ENCODE results near the gene ATP10D. TPM values are rescaled to one million over a fixed set of nuclear protein-coding genes. Genes with fewer than 3 reads are reported as not detected.
"Not testable (repeated sequence)": the region's sequence is repeated elsewhere in the genome, so short reads cannot be mapped to it uniquely, and the experiment has no call there.

Gene ATP10D
- total RNA-seq, 2 donors from 2014 or later, result 3.0 TPM

DNA sequence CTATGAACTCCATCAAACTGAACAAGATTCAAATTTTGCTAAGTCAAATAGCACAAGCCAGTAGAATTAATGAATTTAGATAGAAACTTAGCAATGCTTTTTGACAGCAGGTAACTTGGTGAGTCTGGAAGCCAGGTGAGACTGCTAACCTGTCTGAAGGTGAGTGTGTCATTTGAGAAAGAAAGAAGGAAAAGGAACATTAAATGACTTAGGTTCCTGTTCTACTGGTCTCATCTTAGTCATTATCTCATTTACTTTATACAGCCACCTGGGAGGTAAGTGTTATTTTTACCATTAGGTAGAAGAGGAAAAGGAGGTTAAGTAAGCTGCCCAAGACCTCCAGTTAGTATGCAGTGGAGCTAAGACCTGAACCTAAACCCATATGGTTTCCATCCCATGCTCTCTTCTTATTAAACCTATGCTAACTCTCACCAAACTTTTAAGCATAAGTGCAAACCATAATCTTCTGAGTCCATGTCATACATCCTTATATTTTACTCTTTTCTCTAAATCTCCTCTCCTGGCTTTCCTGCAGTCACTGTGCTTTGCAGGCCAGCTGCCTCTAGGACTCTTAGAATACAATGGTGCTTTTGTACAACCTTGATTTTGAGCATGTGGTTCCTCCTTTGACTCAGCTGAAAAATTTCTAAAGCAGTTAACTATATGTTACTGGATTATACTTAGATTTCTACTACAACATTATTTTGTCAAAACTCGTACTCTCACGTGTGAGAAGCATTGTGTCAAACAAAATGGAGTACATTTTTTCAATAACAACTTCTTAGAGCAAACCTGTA, 68.5 kb downstream of the ATP10D start:
- Mint-ChIP-seq H3K36me3 (ENCODE audit: insufficient read depth in 2 of 2) (peaks cover 0 to 2% of the 10 kb centered on the region in 2 donors), H3K4me1 (ENCODE audit: low read depth) (no peaks in the 10 kb centered on the region), H3K9me3 (peaks cover 0 to 2% of the 10 kb centered on the region in 2 donors), H3K4me3 (no peak overlapping the region), H3K27me3 (ENCODE audit: low read depth) (no peaks in the 10 kb centered on the region), H3K27ac (no peak overlapping the region)
- ATAC-seq (replicated peaks in 1 of 2) (no peak), DNase-seq (no peak)

DNA sequence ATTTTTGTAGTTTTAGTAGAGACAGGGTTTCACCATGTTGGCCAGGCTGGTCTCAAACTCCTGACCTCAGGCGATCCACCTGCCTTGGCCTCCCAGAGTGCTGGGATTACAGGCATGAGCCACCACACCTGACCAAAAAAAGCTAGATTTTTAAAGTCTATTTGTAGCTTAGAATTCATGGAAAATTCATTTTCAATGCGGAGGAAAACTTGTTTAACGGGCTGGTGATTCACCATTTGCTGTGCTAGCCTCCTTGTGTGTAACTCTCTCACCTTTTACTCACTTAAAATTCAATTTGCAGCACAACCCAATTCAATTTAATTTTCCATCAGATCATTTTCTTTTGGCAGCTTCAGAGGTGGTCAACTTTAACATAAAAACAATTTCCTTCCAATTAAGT, 70.8 kb downstream of the ATP10D start:
- not testable (repeated sequence) for H3K4me1 Mint-ChIP-seq (ENCODE audit: low read depth); H3K27ac Mint-ChIP-seq; H3K9me3 Mint-ChIP-seq; H3K4me3 Mint-ChIP-seq; H3K36me3 Mint-ChIP-seq (ENCODE audit: insufficient read depth in 2 of 2); DNase-seq; ATAC-seq (replicated peaks in 1 of 2); H3K27me3 Mint-ChIP-seq (ENCODE audit: low read depth)

DNA sequence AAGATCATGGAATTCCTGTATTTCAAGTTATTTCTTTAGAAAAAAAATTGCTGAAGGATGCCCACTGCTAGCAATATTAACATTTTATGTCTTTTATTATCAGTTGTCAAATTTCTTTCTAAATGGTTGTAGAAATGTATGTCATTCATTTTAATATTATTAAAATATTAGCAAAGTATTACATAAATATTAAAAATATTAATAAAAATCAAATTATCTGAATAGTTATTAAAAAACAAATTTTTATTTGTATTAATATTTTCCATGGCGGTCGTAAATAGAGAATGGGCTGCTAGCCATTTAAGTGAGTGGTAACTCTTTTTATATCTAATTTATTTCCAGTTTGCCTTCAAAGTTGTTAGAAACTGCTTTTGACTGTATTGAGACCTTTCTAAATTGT, 72.2 kb downstream of the ATP10D start:
- DNase-seq (no peak), ATAC-seq (replicated peaks in 1 of 2) (no peak)
- H3K27me3 Mint-ChIP-seq (ENCODE audit: low read depth), result no peaks in the 10 kb centered on the region
- H3K27ac Mint-ChIP-seq, result no peak overlapping the region
- no peak overlapping the region for H3K4me3 Mint-ChIP-seq
- no peaks in the 10 kb centered on the region for H3K9me3 Mint-ChIP-seq
- H3K36me3 Mint-ChIP-seq (ENCODE audit: insufficient read depth in 2 of 2), result no peaks in the 10 kb centered on the region
- H3K4me1 Mint-ChIP-seq (ENCODE audit: low read depth), result no peaks in the 10 kb centered on the region

DNA sequence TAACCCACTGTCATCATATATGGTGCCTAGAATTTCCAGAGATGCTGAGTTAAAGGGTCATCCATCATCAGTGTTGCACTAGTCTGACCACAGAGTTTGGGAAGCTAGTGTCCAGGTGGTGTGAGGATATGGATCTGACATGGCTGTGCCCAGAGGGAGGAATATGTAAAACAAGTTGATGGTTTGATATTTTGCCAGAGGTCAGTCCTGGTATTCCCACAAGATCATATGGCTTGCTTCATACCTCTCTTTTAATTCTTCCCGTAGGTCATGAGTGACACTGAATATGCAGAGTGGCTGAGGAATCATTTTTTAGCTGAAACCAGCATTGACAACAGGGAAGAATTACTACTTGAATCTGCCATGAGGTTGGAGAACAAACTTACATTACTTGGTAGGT, 75.6 kb downstream of the ATP10D start:
- ATAC-seq (replicated peaks in 1 of 2), result no peak
- DNase-seq, result no peak
- H3K4me1 Mint-ChIP-seq (ENCODE audit: low read depth), result no peaks in the 10 kb centered on the region
- H3K4me3 Mint-ChIP-seq, result no peak overlapping the region
- no peak overlapping the region for H3K27ac Mint-ChIP-seq
- no peaks in the 10 kb centered on the region for H3K9me3 Mint-ChIP-seq
- H3K36me3 Mint-ChIP-seq (ENCODE audit: insufficient read depth in 2 of 2), result no peaks in the 10 kb centered on the region
- no peaks in the 10 kb centered on the region for H3K27me3 Mint-ChIP-seq (ENCODE audit: low read depth)

DNA sequence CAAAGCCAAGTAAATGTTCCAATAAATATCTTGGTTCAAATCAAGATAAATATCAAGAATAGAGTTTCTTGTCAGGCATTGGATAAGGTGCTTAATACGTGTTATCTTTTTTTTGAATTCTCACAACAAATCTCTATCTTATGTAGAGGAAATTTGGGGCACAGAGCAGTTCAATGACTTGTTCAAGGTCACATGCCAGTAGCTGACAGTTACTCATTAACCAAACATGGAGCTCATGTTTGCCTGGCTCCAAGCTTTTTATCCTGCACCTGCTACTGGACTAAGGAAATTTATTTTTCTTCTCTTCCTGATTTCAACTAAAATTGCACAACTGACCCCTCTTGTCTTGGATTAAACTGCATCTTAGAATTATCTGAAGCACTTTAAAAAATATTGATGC, 76.3 kb downstream of the ATP10D start:
- no peak overlapping the region for H3K27ac Mint-ChIP-seq
- no peaks in the 10 kb centered on the region for H3K27me3 Mint-ChIP-seq (ENCODE audit: low read depth)
- no peak for DNase-seq
- no peaks in the 10 kb centered on the region for H3K36me3 Mint-ChIP-seq (ENCODE audit: insufficient read depth in 2 of 2)
- ATAC-seq (replicated peaks in 1 of 2), result no peak
- no peaks in the 10 kb centered on the region for H3K4me1 Mint-ChIP-seq (ENCODE audit: low read depth)
- no peaks in the 10 kb centered on the region for H3K9me3 Mint-ChIP-seq
- H3K4me3 Mint-ChIP-seq, result no peak overlapping the region

DNA sequence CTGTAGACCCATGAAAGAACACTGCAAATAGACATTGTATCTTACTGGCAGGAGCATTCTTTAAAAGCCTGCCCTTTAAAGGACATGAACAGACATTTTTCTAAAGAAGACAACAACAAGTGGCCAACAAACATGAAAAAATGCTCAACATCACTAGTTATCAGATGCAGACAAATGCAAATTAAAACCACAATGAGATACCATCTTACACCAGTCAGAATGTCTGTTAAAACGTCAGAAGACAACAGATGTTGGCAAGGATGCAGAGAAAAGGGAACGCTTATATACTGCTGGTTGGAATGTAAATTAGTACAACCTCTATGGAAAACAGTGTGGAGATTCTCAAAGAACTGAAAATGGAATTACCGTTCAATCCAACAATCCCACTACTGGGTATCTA, 77.2 kb downstream of the ATP10D start:
- H3K27ac Mint-ChIP-seq, result no peak overlapping the region
- H3K4me1 Mint-ChIP-seq (ENCODE audit: low read depth), result no peaks in the 10 kb centered on the region
- no peak for DNase-seq

DNA sequence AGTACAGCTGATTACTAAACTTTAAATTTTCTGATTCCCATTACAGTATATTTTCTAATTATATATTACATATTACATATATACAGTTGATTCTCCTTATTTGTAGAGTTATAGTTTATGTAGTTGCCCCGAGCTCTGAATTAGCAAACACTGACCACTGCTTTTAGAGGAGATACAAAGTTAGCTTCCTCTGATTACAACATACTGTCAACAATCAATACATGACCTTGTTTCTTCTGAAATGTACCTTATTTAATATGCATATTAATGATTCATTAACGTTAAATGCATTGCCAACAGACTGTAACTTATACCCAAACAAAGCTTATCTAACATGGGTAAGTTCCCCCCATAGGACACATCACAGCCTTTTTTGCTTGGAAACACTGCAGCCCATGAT, 81.5 kb downstream of the ATP10D start:
- Mint-ChIP-seq H3K9me3 (no peaks in the 10 kb centered on the region), H3K4me1 (ENCODE audit: low read depth) (no peaks in the 10 kb centered on the region), H3K36me3 (ENCODE audit: insufficient read depth in 2 of 2) (no peaks in the 10 kb centered on the region), H3K27ac (no peak overlapping the region), H3K27me3 (ENCODE audit: low read depth) (no peaks in the 10 kb centered on the region), H3K4me3 (no peak overlapping the region)
- ATAC-seq (replicated peaks in 1 of 2), result no peak
- DNase-seq, result no peak

More for the DNA sequence above, 77.2 kb downstream of the ATP10D start:
- H3K4me3 Mint-ChIP-seq, result no peak overlapping the region
- ATAC-seq (replicated peaks in 1 of 2), result no peak
- H3K27me3 Mint-ChIP-seq (ENCODE audit: low read depth), result no peaks in the 10 kb centered on the region
- H3K9me3 Mint-ChIP-seq, result no peaks in the 10 kb centered on the region
- H3K36me3 Mint-ChIP-seq (ENCODE audit: insufficient read depth in 2 of 2), result no peaks in the 10 kb centered on the region

DNA sequence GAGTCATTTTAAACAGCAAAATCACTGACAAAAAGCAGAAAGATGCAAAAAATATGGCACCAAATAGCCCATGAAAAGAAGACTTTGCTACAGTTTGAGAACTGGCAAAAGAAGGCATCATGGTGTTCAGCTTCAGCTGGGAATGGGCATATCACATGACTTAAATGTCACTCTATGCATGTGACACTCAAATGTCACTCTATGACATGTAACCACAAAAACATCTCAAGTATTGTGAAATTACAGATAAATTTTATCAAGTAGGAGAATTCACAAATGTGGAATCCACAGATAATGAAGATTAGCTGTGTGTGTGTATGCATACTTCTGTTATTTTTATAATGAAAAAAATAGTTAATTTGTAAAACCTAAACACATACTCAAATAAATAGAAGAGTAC, 81.9 kb downstream of the ATP10D start:
- H3K27ac Mint-ChIP-seq, result no peak overlapping the region
- no peaks in the 10 kb centered on the region for H3K4me1 Mint-ChIP-seq (ENCODE audit: low read depth)
- no peak for ATAC-seq (replicated peaks in 1 of 2)
- no peaks in the 10 kb centered on the region for H3K27me3 Mint-ChIP-seq (ENCODE audit: low read depth)
- H3K4me3 Mint-ChIP-seq, result no peak overlapping the region
- H3K36me3 Mint-ChIP-seq (ENCODE audit: insufficient read depth in 2 of 2), result no peaks in the 10 kb centered on the region
- H3K9me3 Mint-ChIP-seq, result no peaks in the 10 kb centered on the region
- no peak for DNase-seq

DNA sequence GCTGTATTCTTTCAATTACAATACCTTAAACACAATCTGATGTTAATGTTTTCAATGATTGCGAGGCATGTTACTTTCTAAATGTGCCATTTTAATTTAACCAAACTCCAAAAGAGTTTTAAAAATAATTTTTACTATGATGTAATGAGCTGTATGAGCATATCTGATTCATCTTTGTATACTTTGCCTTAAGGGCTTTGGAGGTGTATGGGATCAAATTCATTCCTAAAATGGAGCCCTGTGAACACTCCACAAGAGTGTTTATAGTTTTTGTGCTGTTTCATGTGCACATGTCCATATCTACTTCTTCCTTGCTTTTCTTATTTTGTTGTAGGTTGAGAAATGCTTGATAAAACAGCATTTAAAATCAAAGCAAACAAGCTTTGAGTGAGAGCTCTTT, 82.4 kb downstream of the ATP10D start:
- Mint-ChIP-seq H3K4me3 (no peak overlapping the region), H3K4me1 (ENCODE audit: low read depth) (no peaks in the 10 kb centered on the region), H3K36me3 (ENCODE audit: insufficient read depth in 2 of 2) (no peaks in the 10 kb centered on the region), H3K27ac (no peak overlapping the region), H3K27me3 (ENCODE audit: low read depth) (no peaks in the 10 kb centered on the region), H3K9me3 (no peaks in the 10 kb centered on the region)
- DNase-seq (no peak), ATAC-seq (replicated peaks in 1 of 2) (no peak)

DNA sequence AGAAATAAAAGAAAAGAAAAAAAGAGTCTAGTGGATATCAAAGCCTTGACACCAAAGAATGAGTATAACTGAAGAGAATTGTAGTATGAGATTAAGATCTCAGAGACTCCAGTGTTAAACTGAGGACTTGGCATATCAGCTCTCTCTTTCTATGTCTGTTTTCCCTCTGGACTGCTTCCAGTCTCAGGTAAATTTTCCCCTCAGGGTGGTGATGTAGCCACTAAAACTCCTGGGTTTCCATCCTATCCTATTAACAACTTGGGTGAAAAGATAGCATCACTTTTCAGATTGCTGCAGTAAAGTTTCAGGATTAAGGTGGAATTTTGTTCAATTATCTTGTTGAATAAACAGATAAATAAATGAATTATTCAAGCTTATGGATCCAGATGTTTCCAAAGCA, 85.7 kb downstream of the ATP10D start:
- no peaks in the 10 kb centered on the region for H3K4me1 Mint-ChIP-seq (ENCODE audit: low read depth)
- H3K9me3 Mint-ChIP-seq, result no peaks in the 10 kb centered on the region
- H3K27me3 Mint-ChIP-seq (ENCODE audit: low read depth), result no peaks in the 10 kb centered on the region
- no peak overlapping the region for H3K4me3 Mint-ChIP-seq
- DNase-seq, result no peak
- ATAC-seq (replicated peaks in 1 of 2), result no peak
- no peak overlapping the region for H3K27ac Mint-ChIP-seq
- H3K36me3 Mint-ChIP-seq (ENCODE audit: insufficient read depth in 2 of 2), result no peaks in the 10 kb centered on the region

DNA sequence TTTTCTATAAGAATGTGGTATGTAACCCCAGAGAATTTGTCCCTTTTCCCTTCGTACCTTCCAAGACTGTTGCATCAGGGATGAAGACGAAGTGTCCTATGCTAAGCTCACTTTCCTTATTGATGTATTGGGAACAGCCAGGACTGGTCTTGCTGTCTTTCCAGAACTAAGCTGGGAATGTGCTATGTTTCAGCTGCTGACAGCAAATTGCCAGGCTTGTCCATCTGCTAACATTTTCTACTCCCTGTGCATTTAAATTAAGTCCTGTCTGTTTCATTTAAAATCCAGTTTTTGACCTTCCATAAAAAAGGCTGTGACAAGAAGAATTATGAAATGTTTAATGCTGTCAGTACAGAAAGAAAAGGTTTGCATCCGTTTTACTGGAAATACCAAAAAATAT, 87.9 kb downstream of the ATP10D start:
- DNase-seq (no peak), ATAC-seq (replicated peaks in 1 of 2) (no peak)
- H3K9me3 Mint-ChIP-seq, result no peaks in the 10 kb centered on the region
- no peak overlapping the region for H3K4me3 Mint-ChIP-seq
- no peaks in the 10 kb centered on the region for H3K4me1 Mint-ChIP-seq (ENCODE audit: low read depth)
- H3K27ac Mint-ChIP-seq, result no peak overlapping the region
- no peaks in the 10 kb centered on the region for H3K27me3 Mint-ChIP-seq (ENCODE audit: low read depth)
- no peaks in the 10 kb centered on the region for H3K36me3 Mint-ChIP-seq (ENCODE audit: insufficient read depth in 2 of 2)

DNA sequence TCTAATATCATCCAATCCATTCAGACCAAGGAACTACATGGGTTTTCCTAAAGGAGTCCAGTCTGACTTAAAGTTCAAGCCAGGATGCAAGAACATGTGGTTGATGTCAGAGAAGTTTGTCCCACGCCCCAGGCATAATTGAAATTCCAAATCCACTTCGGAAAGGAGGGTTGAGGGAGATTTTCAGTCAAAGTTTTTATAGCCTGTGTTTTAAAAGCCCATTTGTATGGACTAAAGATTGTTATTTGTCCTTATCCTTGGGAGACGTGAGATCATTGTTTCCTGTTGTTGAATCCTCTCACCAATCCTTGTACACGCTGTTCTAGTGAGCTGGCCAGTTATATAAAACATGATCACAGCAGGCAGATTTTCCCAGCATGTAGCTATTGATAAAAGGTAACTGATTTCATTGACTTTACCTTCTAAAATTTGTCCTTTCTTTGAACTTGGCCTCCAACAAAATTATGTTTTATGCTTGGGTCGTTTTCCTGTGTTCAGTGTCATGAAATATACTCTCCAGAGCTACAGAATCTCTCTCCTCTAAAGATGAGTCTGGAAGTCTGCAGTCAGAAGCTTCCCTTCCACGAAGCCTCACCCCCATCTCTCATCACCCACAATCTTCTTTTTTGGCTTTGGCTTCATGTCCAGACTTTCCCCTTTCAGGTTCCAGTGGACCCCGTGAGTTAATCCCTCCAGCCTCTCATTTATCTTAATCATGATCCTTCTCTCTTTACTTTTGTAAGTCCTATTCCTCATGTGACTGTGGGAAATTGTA, 92.9 kb downstream of the ATP10D start:
- H3K9me3 Mint-ChIP-seq, result no peaks in the 10 kb centered on the region
- no peaks in the 10 kb centered on the region for H3K36me3 Mint-ChIP-seq (ENCODE audit: insufficient read depth in 2 of 2)

DNA sequence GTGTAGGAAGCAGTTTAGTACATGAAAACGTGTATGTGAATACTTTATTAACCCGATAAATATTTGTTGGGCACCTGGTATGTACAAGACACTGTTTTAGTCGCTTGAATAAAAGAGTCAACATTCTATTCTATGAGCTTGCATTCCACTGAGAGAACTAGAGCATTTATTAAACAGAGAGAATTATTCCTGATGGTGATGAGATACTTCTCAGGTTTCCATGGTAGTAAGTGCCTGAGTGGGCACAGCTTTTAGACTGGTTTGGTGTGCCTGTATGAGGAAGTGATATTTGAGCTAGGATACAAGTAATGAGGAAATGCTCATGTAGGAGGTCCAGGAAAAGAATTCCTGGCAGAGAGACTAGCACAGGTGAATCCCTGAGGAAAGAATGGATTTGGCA, 94.2 kb downstream of the ATP10D start:
- Mint-ChIP-seq H3K4me3 (no peak overlapping the region), H3K36me3 (ENCODE audit: insufficient read depth in 2 of 2) (no peaks in the 10 kb centered on the region), H3K4me1 (ENCODE audit: low read depth) (no peaks in the 10 kb centered on the region), H3K27me3 (ENCODE audit: low read depth) (no peaks in the 10 kb centered on the region), H3K27ac (no peak overlapping the region), H3K9me3 (no peaks in the 10 kb centered on the region)
- no peak for DNase-seq
- no peak for ATAC-seq (replicated peaks in 1 of 2)

More for the DNA sequence above, 92.9 kb downstream of the ATP10D start:
- DNase-seq (no peak), ATAC-seq (replicated peaks in 1 of 2) (no peak)
- no peaks in the 10 kb centered on the region for H3K4me1 Mint-ChIP-seq (ENCODE audit: low read depth)
- no peaks in the 10 kb centered on the region for H3K27me3 Mint-ChIP-seq (ENCODE audit: low read depth)
- H3K4me3 Mint-ChIP-seq, result no peak overlapping the region
- no peak overlapping the region for H3K27ac Mint-ChIP-seq
